Stimulated activated CD8-positive, alpha-beta memory T cell treated with anti-CD3 and anti-CD28 coated beads, Interleukin-7, amount 100 ng/mL, for 48 hours (primary cell): Measurements from ENCODE around the gene TCEAL8.

Experiments used
- DNase-seq, 2 donors: peaks; one replicate each; pipeline ENCODE4 v3.0.0-alpha.2; 2020; ENCODE audit warnings: low read depth in 1 of 2; ENCODE audit errors: extremely low read depth in 1 of 2

TCEAL8 gene

DNA sequence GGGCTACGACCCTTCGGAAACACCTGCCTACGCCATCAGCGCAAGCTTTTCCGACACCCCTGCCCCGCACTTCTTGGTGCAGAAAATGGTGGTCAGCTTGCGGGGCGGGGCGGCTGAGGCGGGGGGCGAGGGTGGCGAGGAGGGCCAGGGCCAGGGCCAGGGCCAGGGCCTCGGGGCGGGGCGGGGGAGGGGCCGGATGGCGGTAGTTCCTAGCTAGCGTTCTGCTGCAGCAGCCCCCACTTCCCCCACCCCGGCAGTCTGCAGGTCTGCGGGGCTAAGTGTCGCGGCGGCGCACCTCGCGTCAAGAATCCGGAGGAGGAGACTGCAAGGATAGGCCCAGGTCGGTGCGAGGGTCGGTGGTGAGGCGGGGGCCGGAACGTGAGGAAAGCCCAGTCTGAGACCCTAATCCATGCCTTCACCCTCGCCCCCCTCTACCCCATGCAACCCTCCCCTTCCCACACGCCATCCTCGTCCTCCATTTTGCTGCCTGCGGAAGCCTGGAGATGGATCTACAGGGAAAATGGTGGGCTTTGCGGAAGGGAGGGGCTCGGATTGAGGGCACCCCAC lies 39.4 kb downstream of the TCEAL8 start:
- DNase-seq: no peak

DNA sequence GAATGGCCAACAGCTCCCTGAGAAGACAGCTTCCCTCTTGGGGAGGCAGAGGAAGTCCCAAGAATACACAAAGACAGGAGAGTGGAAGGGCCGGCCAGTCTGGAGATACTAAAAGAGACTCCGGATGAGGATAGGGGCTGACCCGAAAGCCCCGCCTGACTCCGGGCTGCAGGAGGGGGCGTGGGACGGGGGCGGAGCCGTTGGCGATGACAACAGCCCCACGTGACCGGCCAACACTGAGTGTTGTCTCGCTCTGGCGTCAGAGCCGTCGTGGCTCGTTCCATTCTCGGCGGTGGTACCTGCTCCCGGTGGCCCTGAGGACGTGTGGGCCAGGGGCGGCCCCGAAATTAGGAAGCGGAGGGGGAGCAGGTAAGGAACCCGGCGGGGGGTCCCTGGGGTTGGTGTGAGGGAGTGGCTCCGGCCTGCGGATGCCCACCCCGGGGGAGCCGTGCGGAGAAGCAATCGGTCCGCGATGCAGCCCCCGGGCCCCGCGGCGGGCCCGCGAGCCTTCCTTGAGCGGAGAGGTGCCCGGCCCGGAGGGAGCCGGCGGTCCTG lies 40.0 kb downstream of the TCEAL8 start, which contains the start of gene BEX4:
Gene BEX4 (plus strand): TSS at position 239 of the 555 bp plus-strand sequence. CDS start 1,046 bp downstream, outside the sequence.
- peak; percentile 53 to 67 for DNase-seq

DNA sequence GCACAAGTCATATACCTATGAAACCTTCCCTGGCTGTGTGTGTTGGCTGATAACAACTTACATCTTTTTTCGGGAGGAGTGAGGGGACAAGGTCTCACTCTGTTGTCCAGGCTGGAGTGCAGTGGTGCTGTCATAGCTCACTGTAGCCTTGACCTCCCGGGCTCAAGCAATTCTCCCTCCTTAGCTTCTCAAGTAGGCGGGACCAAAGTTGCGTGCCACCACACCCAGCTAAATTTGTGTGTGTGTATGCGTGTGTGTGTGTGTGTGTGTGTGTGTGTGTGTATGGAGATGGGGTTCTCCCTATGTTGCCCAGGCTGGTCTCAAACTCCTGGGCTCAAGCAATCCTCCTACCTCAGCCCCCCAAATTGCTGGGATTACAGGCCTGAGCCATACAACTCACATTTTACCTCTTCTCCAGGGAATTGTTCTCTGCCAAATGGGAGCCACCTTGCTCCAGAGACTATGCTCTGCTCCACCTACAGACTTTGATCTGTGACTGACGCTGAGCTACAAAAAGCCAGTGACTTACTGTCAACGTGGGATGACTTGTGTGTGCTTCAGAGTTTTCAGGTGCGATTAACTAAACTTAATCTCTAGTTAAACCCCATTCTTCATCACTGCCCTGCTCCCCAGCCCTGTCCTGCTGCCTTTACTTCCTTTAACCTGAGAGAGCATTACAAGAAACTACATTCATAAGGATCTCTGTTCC lies 42.1 kb downstream of the TCEAL8 start:
- no peak for DNase-seq

DNA sequence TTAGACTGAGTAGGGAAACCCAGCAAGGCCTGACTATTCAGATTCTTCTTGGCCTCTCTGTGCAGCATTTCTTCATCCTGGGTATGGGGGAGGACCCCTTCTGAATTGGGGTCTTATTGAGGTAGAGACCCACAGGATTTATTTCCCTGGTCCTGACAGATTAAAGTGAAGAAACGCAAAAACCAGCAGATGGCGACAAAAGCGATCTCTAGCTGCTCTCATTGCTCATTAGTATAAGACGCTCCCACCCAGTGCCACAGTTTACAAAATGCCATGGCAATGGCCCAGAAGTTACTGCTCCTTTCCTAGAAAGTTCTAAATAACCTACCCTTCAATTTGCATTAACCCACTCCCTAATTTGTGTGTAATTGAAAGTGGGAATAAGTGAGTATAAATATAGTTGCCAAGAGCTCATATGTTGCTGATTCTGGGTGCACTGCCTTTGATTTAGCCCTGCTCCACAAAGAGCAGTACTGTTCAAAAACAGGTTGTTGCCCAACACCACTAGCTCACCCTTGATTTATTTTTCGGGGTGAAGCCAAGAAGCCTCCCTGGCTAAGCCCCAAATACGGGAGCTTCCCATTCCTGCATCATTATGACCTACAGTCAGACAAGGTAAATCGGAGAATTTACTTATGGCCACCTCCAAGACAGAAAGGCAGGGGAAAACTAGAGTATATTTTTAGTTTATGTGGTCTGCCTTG lies 43.8 kb downstream of the TCEAL8 start:
- DNase-seq: no peak

DNA sequence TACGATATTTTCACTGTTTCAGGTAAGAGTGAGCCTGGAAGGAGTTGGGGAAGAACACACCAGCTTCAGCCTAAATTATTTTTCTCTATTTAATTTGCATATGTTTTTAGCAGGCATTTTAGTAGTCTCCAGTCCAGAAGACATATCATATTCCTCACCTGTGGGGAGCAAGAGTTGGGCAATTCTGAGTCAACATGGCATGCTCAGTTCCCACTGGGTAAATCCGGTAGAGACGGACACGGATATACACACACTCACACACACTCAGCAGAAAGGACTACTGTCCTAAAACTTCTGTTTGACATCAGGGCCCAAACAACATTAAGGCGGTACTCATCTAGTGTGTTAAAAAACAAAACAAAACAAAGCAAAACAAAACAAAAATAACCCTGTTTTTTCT lies 44.9 kb downstream of the TCEAL8 start:
- DNase-seq: no peak
